Measurements from ENCODE around the gene PLEKHM3. TPM values are rescaled to one million over a fixed set of nuclear protein-coding genes. Genes with fewer than 3 reads are reported as not detected.

PLEKHM3 gene
- total and polyA plus RNA-seq, 2 of the 13 experiments (the other 11 are each of a cell fraction or from before 2014, with no cell fraction given) = 4.5 to 4.7 TPM

- in situ Hi-C loops (cut with HindIII; ENCODE audit: extremely low pct_ligation_motif_present, low pct_unique_long_range_greater_than_20kb) = no loop called here
- 75% methylated on average over 2 of the region's 2 CpGs for WGBS (ENCODE audit: low lambda C conversion rate)
- TF ChIP-seq TBX3 (IDR thresholded peaks at IDR 0.05; ENCODE audit: borderline replicate concordance) (no peak), STAT5B (CRISPR knock-in tag; IDR thresholded peaks at IDR 0.05) (no peak), ZNF607 (CRISPR knock-in tag; IDR thresholded peaks at IDR 0.05; ENCODE audit: borderline replicate concordance) (no peak), UBTF (CRISPR knock-in tag; IDR thresholded peaks at IDR 0.05) (no peak), ATF1 (CRISPR knock-in tag; IDR thresholded peaks at IDR 0.05) (no peak), PRMT3 (CRISPR knock-in tag; IDR thresholded peaks at IDR 0.05; ENCODE audit: borderline replicate concordance, low read depth) (no peak), LCORL (IDR thresholded peaks at IDR 0.05) (no peak), LCORL (CRISPR knock-in tag; IDR thresholded peaks at IDR 0.05) (no peak), ATF7 (IDR thresholded peaks at IDR 0.05) (no peak), ATF7 (CRISPR knock-in tag; IDR thresholded peaks at IDR 0.05) (no peak), RNF219 (CRISPR knock-in tag; IDR thresholded peaks at IDR 0.05) (no peak), RFX5 (IDR thresholded peaks at IDR 0.05; ENCODE audit: low read depth, low read length) (no peak), ZBTB10 (CRISPR knock-in tag; IDR thresholded peaks at IDR 0.05; ENCODE audit: borderline replicate concordance) (no peak), TRIM22 (IDR thresholded peaks at IDR 0.05) (no peak), HMGXB4 (CRISPR knock-in tag; IDR thresholded peaks at IDR 0.05; ENCODE audit: borderline replicate concordance in 1 of 2, low read depth in 1 of 2) (no peak), ZNF143 (CRISPR knock-in tag; IDR thresholded peaks at IDR 0.05) (no peak)
These were observed 74.6 kb downstream of the PLEKHM3 start for GRCh38 chr2:207950761-207951114.

More at GRCh38 chr2:207950761-207951114, 74.6 kb downstream of the PLEKHM3 start:
- ChIA-PET CTCF (ENCODE audit: low intra/inter-chr PET ratio, low total read pairs) (no interaction called here), POLR2A (no interaction called here)
- no peak overlapping the region for H3K9ac ChIP-seq (ENCODE audit: insufficient read depth, low read depth, low read length)
- FAIRE-seq (no peak), ATAC-seq (no peak), DNase-seq (ENCODE audit: low spot score) (no peak)
- no TSS peak for BruUV-seq (replicated peaks)
- no peak overlapping the region for H3K27ac ChIP-seq (ENCODE audit: extremely low read length, insufficient read depth, low read length)
- H2AFZ ChIP-seq (ENCODE audit: low read length) = no peak overlapping the region
- no peaks in the 10 kb centered on the region for H3K79me2 ChIP-seq (ENCODE audit: insufficient read depth, low read length)
- no peaks in the 10 kb centered on the region for H3K27me3 ChIP-seq (ENCODE audit: control insufficient read depth in 1 of 2, insufficient read depth in 2 of 2, low read length in 2 of 2)
- no peaks in the 10 kb centered on the region for H4K20me1 ChIP-seq (ENCODE audit: insufficient read depth, low read length)
- H3K36me3 ChIP-seq (replicated peaks in 1 of 2; ENCODE audit: control insufficient read depth in 1 of 2, insufficient read depth in 2 of 2, low read length in 2 of 2) = no peaks in the 10 kb centered on the region
- no peak overlapping the region for H3K4me2 ChIP-seq (ENCODE audit: low read depth, low read length)
- H3K4me3 ChIP-seq (replicated peaks in 1 of 3; ENCODE audit: insufficient read depth in 1 of 3, low read depth in 2 of 3, low read length in 3 of 3) = no peak overlapping the region
- H3K9me3 ChIP-seq (ENCODE audit: low read length) = no peaks in the 10 kb centered on the region
- intact Hi-C loops (cut with micrococcal nuclease; ENCODE audit: unreplicated experiment) = no loop called here
- H3K4me1 ChIP-seq (ENCODE audit: insufficient read depth, low read length) = peaks cover 44% of the 10 kb centered on the region

All from HepG2 (cell line).